SW 1271 (cell line): ENCODE data around the gene UPF3A.
"Not testable (repeated sequence)": the region's sequence is repeated elsewhere in the genome, so short reads cannot be mapped to it uniquely, and the experiment has no call there.

Experiments used
- DNase-seq, 2 experiments: peaks; one replicate each; lab custom pipeline; 2025; lab: John Stamatoyannopoulos, UW

The UPF3A gene

GRCh38 chr13:114304346-114305034 lies 23.1 kb downstream of the UPF3A start:
- no peak for DNase-seq

- DNase-seq = no peak
These were observed 27.7 kb downstream of the UPF3A start for GRCh38 chr13:114309086-114309485.

DNA sequence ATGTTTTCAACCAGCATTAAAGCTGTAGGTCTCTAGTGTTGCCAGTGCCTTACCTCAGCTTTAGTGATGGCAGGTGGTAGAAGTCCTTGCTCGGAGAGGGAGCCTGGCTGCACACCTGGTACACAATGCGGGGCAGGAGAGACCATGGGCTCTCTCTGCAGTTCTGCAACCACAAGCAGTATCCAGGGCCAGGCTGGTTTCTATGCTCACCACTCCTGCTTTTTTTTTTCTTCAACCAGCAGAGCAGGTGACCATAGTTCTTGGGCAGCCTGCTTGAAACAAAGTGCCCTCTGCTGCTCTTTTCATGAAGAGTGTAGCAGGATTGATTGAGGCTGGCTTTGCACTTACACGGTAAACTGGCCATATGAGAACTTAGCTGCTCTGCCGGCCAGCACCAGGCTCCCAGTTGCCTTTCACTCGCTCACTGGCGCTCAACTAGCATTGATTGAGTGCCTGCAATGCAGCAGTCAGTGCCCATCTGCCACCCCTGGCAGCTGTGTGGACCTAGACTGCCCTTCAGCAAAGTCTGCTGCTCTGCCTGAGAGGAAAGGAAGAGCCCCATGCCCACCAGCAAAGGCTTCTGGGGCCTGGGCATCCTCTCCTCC lies 28.5 kb downstream of the UPF3A start:
- no peak for DNase-seq

DNA sequence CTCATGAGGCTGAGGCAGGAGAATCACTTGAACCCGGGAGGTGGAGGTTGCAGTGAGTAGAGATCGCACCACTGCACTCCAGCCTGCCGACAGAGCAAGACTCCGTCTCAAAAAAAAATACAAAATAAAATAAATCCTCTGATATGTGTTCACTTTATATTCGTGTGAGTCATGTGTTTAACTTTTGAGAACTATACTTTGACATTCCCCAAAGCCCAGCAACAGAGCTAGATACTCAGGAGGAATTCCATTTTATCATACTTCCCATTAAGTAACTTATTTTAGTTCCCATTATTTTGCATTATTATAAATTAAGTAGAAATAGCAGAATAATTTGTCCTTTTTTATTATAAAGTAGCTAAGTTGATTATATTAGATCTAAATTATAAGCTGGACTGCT lies 29.6 kb downstream of the UPF3A start:
- no peak for DNase-seq

DNA sequence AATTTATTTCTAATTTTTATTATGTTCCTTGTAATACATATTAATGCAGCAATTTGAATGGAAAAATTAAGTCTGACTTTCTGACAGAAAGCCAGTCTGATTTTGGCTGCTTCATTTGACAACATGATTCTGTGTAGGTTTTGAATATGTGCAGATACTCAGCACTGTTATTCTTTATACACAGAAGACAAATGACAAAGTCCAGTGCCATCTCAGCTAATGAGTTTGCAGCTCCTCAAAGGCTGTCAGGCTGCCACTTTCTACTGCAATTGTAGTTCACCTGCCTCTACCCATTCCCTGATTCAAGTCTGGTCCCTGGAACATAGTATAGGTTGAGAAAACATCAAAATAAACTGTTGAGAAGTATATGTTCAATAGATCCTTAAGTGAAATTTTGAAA lies 30.0 kb downstream of the UPF3A start:
- no peak for DNase-seq

GRCh38 chr13:114311908-114312307 lies 30.5 kb downstream of the UPF3A start:
- DNase-seq = no peak

- DNase-seq = no peak
These were observed 31.9 kb downstream of the UPF3A start for GRCh38 chr13:114313061-114313860.

- DNase-seq = peak; percentile 36 to 65
These were observed 32.9 kb downstream of the UPF3A start, which contains the start of gene CHAMP1 for GRCh38 chr13:114314074-114314912. Gene CHAMP1 (plus strand): TSS chr13:114314503. CDS start chr13:114323843, 9,340 bp downstream.

DNA sequence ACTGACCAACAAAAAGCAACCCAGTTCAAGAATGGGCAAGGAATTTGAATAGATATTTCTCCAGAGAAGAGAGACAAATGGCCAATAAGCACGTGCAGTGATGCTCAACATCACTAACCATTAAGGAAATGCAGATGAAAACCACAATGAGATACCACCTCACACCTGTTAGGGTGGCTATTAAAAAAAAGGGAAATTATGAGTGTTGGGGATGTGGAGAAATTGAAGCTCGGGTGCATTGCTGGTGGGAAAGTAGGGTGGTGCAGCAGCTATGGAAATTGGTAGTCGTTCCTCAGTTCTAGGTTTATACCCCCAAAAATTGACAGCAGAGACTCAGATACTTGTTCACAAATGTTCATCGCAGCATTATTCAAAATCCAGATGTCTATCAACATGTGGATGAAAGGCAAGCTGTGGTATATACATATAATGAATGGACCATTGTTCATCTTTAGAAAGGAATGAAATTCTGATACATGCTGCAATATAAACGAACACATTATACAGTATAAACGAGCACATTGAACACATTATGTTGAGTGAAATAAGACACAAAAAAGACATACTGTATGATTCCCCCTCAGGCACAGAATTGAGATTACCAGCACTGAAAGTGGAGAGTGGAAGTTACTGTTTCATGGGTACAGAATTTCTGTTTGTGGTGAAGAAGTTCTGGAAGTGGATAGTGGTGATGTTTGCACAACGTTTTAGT lies 33.8 kb downstream of the UPF3A start:
- DNase-seq = no peak

DNA sequence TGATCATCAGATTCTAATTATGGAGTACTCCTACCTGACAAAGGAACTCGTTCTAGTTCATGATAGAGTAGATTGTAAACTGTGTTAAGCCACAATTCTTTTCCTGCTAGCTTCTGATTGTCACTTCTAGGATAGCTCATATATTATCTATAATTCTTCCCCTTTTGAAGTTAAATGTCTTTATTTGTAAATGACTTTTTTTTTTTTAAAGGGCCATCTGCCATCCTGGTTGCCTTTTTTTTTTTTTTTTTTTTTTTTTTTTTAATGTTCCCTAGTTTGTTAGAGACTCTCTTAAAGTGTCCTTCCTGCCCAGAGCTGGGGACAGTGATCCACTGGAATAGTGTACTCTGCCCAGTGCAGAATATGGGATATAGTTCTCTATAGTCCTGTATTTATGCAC lies 37.2 kb downstream of the UPF3A start:
- DNase-seq = no peak

DNA sequence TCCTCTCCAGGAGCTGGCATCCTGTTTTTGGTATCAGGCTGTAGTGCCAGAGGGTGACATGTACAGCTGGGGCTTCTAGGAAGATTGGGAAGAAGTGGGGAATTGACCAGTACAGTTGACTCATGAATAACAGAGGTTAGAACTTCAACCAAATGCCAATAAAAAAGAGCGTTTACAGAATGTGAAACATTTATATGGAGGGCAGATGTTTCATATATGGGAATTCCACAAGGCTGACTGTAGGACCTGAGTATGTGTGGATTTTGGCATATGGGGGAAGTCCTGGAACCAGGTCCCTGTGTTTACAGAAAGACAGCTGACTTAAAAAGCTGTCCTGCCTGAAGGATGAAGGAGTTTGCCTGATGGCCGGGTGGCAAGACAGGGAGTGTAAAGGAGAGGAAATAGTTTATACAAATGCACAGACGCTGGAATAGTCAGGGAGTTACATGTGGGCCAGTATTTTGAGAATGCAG lies 38.1 kb downstream of the UPF3A start:
- DNase-seq = no peak

DNA sequence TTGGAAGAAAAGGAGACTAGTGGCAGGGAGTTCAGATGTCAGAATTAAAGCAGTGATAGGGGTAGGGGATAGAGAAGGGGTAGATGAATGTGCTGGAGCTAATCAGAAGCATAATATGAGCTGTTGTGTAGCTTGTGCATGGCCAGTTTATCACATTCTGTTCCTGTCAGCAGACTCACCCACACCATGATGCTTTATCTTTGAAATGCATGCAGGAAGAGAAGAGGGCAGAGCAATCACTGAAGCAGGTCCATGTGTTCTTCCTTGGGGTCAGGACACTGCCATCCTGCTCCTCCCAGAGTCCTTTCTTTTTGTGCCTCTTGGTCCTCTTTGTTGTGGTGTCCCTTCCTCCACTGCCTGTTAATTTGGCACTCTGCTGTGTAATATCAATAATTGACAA lies 38.7 kb downstream of the UPF3A start:
- DNase-seq = no peak

DNA sequence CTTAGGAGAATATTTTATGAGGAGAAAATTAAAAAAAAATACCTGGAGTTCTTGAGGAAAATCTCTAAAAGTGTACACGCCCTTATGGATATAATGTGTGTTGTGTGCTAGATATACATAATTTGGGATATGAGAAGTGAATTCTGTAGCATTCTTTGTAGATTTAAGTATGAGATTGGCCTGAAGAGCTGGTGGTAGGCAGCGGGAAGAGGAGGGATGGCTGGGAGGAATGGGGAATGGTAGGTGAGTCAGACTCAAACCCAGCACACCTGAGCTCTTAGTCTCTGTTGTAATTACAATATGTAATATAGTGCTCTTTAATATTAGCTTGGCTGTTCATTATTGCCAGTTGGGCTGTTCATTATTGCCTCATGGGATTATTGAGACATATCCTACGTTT lies 39.9 kb downstream of the UPF3A start:
- no peak for DNase-seq

- no peak for DNase-seq
These were observed 41.9 kb downstream of the UPF3A start for GRCh38 chr13:114323349-114323748.

DNA sequence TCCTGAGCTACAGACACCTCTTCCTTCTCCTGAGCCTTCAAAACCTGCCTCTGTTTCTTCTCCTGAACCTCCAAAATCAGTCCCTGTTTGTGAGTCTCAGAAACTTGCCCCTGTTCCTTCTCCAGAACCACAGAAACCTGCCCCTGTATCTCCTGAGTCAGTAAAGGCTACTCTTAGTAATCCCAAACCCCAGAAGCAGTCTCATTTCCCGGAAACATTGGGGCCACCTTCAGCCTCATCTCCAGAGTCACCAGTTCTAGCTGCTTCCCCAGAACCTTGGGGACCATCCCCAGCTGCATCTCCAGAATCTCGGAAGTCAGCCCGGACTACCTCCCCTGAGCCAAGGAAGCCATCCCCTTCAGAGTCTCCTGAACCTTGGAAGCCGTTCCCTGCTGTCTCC lies 42.9 kb downstream of the UPF3A start:
- DNase-seq = no peak

DNA sequence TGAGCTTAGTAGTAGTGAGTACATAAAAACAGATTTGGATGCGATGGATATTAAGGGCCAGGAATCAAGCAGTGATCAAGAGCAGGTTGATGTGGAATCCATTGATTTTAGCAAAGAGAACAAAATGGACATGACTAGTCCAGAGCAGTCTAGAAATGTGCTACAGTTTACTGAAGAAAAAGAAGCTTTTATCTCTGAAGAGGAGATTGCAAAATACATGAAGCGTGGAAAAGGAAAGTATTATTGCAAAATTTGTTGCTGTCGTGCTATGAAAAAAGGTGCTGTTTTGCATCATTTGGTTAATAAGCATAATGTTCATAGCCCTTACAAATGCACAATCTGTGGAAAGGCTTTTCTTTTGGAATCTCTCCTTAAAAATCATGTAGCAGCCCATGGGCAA lies 44.3 kb downstream of the UPF3A start:
- DNase-seq = no peak

GRCh38 chr13:114328034-114328433 lies 46.6 kb downstream of the UPF3A start:
- DNase-seq = no peak

GRCh38 chr13:114328595-114328994 lies 47.2 kb downstream of the UPF3A start:
- no peak for DNase-seq

DNA sequence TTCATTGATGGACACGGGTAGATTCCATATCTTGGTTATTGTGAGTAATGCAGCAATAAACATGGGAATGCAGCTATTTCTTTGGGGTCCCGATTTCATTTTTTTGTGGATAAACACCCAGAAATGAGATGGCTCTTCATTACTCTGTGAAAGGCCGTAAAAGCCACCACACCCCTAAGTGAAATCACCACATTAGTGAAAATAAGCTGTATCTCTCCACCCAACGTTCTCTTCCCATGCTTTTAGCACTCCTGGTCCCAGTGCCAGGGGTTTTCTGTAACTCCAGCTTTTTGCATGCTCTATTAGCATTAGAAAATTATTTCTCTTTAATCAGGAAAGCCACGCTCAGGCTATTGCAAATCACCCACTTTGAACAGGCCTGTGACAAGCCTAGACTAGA lies 48.7 kb downstream of the UPF3A start:
- no peak for DNase-seq

DNA sequence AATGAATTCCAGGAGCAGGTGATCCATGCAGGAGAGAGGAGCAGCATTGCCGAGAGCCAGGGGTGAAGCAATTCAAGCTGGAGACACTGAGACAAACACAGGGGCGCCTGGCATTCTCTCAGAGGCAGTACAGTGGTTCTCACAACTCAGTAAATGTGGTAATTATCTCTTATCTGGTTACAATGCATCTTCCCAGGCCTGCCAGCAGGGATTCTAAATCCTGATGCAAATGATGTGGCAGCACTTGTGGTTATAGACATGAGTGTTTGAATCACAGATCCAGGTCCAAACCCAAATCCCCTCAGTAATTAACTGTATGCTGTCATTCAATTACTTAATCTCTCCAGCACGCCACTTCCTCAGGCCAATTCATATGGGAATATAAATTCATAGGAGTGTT lies 52.5 kb downstream of the UPF3A start:
- DNase-seq = not testable (repeated sequence)

GRCh38 chr13:114334305-114335053 lies 53.1 kb downstream of the UPF3A start:
- DNase-seq = no peak
